NAMALWA (cell line): ENCODE data around the gene L1CAM.

Experiments used
- DNase-seq: peaks from one replicate; pipeline ENCODE4 v3.0.0-alpha.2; 2015; ENCODE audit warnings: low spot score

The L1CAM gene

GRCh38 chrX:153925387-153925738 lies 39.4 kb upstream of the L1CAM start:
- DNase-seq, result peak; percentile 85

GRCh38 chrX:153924149-153924861 lies 38.3 kb upstream of the L1CAM start:
- DNase-seq, result peak; percentile 62

GRCh38 chrX:153922932-153923857 lies 37.2 kb upstream of the L1CAM start:
- DNase-seq, result no peak

- DNase-seq, result no peak
Measured at GRCh38 chrX:153921511-153922446, 35.8 kb upstream of the L1CAM start.

GRCh38 chrX:153921070-153921469 lies 35.1 kb upstream of the L1CAM start:
- no peak for DNase-seq

- DNase-seq, result no peak
Measured at GRCh38 chrX:153920546-153920945, 34.6 kb upstream of the L1CAM start.

GRCh38 chrX:153919281-153919680 lies 33.3 kb upstream of the L1CAM start:
- DNase-seq, result no peak

- DNase-seq, result no peak
Measured at GRCh38 chrX:153917869-153918268, 31.9 kb upstream of the L1CAM start.

- no peak for DNase-seq
Measured at GRCh38 chrX:153913701-153914100, 27.7 kb upstream of the L1CAM start.

- no peak for DNase-seq
Measured at GRCh38 chrX:153913211-153913610, 27.2 kb upstream of the L1CAM start.

GRCh38 chrX:153911798-153912197 lies 25.8 kb upstream of the L1CAM start:
- no peak for DNase-seq

GRCh38 chrX:153910446-153910845 lies 24.5 kb upstream of the L1CAM start:
- DNase-seq, result no peak

- no peak for DNase-seq
Measured at GRCh38 chrX:153909980-153910360, 24.0 kb upstream of the L1CAM start.

- peak; percentile 46 for DNase-seq
Measured at GRCh38 chrX:153909024-153909979, 23.3 kb upstream of the L1CAM start.

- no peak for DNase-seq
Measured at GRCh38 chrX:153908219-153908860, 22.4 kb upstream of the L1CAM start.

GRCh38 chrX:153907456-153907855 lies 21.5 kb upstream of the L1CAM start:
- DNase-seq, result no peak

- no peak for DNase-seq
Measured at GRCh38 chrX:153906126-153906917, 20.3 kb upstream of the L1CAM start.

GRCh38 chrX:153905481-153906095 lies 19.6 kb upstream of the L1CAM start:
- no peak for DNase-seq
